Endothelial cell of umbilical vein (primary cell): ENCODE measurements around the gene KRT77. TPM values are rescaled to one million over a fixed set of nuclear protein-coding genes. Genes with fewer than 3 reads are reported as not detected.

Experiments used
- BruUV-seq: library from RNA; stranded (reverse); fragments of 400-500 nt; replicated peaks from 2 replicates; lab custom pipeline; 2021; lab: Mats Ljungman, UMichigan
- CTCF ChIA-PET: fragments of 300-600, 350-600 bp; sonication (Branson Sonifier 250); formaldehyde crosslinking; loops from one replicate; lab custom pipeline; 2021; ENCODE audit warnings: antibody characterized with exemption, inconsistent platforms; lab: Charles Lee
- POLR2A ChIA-PET: fragments of 300-600, 350-600 bp; sonication (Branson Sonifier 250); formaldehyde crosslinking; loops from one replicate; lab custom pipeline; 2021; ENCODE audit warnings: antibody characterized with exemption, inconsistent platforms; lab: Charles Lee
- DNase-seq: peaks from one replicate; pipeline ENCODE4 v3.0.0-alpha.2; 2011; ENCODE audit warnings: low read depth, low spot score
- FAIRE-seq: peaks from 2 replicates; lab custom pipeline; 2011; peaks lifted over from hg19 to GRCh38; lab: Jason Lieb, UNC
- H2AFZ ChIP-seq: 2 replicates; pipeline ENCODE4 v1.6.0; 2012; ENCODE audit warnings: low read depth, low read length, control low read depth, inconsistent platforms
- H3K27ac ChIP-seq: 2 replicates; pipeline ENCODE4 v1.5.1; 2011; ENCODE audit warnings: low read depth, mild to moderate bottlenecking, control low read depth, low read length, moderate library complexity; ENCODE audit not compliant: insufficient read depth
- H3K27me3 ChIP-seq, 2 experiments: 2 replicates each; pipeline versions ENCODE4 v1.6.0 to v1.6.1; 2011; ENCODE audit warnings: low read length in 2 of 2, mixed read lengths in 1 of 2; ENCODE audit not compliant: control insufficient read depth in 2 of 2, insufficient read depth in 2 of 2
- H3K36me3 ChIP-seq, 2 experiments: 2 replicates in 1 of 2; 3 replicates in 1 of 2; pipeline ENCODE4 v1.5.1; 2011; ENCODE audit warnings: low read length in 2 of 2, mild to moderate bottlenecking in 1 of 2, moderate library complexity in 1 of 2; ENCODE audit not compliant: control insufficient read depth in 2 of 2, insufficient read depth in 2 of 2; ENCODE audit errors: extremely low read depth in 1 of 2
- H3K4me1 ChIP-seq: 3 replicates; pipeline ENCODE4 v1.5.1; 2011; ENCODE audit warnings: mild to moderate bottlenecking, low read length; ENCODE audit not compliant: control insufficient read depth, insufficient read depth; ENCODE audit errors: extremely low read depth
- H3K4me2 ChIP-seq: 2 replicates; pipeline ENCODE4 v1.6.1; 2011; ENCODE audit warnings: low read length, control low read depth, mixed read lengths; ENCODE audit not compliant: insufficient read depth
- H3K4me3 ChIP-seq, 3 experiments: fragments of 200-600 bp in 1 of 3; sonication (generic), shearing (Covaris generic) in 1 of 3; replicated peaks in 1 of 3; 2 replicates each; pipeline ENCODE4 v1.5.1; 2011 to 2016; ENCODE audit warnings: control low read depth in 3 of 3, low read length in 3 of 3, mild to moderate bottlenecking in 2 of 3, inconsistent platforms in 1 of 3, low read depth in 1 of 3, moderate library complexity in 1 of 3; ENCODE audit not compliant: insufficient read depth in 1 of 3
- H3K79me2 ChIP-seq: 2 replicates; pipeline ENCODE4 v1.6.0; 2012; ENCODE audit warnings: low read length, inconsistent platforms; ENCODE audit not compliant: control insufficient read depth, insufficient read depth
- H3K9ac ChIP-seq: replicated peaks from 2 replicates; pipeline ENCODE3; 2011; ENCODE audit warnings: low read length, control low read depth; ENCODE audit not compliant: insufficient read depth; ENCODE audit errors: extremely low read depth
- H3K9me1 ChIP-seq: replicated peaks from 3 replicates; pipeline ENCODE4 v1.6.0; 2011; ENCODE audit warnings: mild to moderate bottlenecking, low read length; ENCODE audit not compliant: control insufficient read depth, insufficient read depth; ENCODE audit errors: extremely low read depth
- H3K9me3 ChIP-seq: replicated peaks from 2 replicates; pipeline ENCODE4 v1.5.1; 2012; ENCODE audit warnings: low read length, inconsistent platforms; ENCODE audit not compliant: control insufficient read depth, insufficient read depth
- H4K20me1 ChIP-seq: replicated peaks from 2 replicates; pipeline ENCODE3; 2011; ENCODE audit warnings: mild to moderate bottlenecking, low read length; ENCODE audit not compliant: control insufficient read depth, insufficient read depth; ENCODE audit errors: extremely low read depth
- CTCF ChIP-seq, 2 donors: IDR thresholded peaks; 1 replicate in 1 of 2; 2 replicates in 1 of 2; pipeline ENCODE4 v1.5.1; 2011; ENCODE audit warnings: low read length in 2 of 2, mild to moderate bottlenecking in 2 of 2, moderate library complexity in 2 of 2, control low read depth in 1 of 2, inconsistent platforms in 1 of 2, low read depth in 1 of 2; ENCODE audit not compliant: insufficient read depth in 1 of 2; ENCODE audit errors: extremely low read depth in 1 of 2
- EZH2 ChIP-seq: IDR thresholded peaks from 2 replicates; pipeline ENCODE4 v1.6.1; 2012; ENCODE audit warnings: borderline replicate concordance, low read depth, mild to moderate bottlenecking, moderate library complexity, low read length, inconsistent platforms; ENCODE audit not compliant: severe bottlenecking
- FOS ChIP-seq: IDR thresholded peaks from 2 replicates; pipeline ENCODE4 v1.6.1; 2011; ENCODE audit warnings: mild to moderate bottlenecking, low read length, moderate library complexity, borderline replicate concordance; ENCODE audit not compliant: insufficient read depth
- GATA2 ChIP-seq: IDR thresholded peaks from 2 replicates; pipeline ENCODE4 v1.7.0; 2011; ENCODE audit warnings: low read depth, mild to moderate bottlenecking, moderate library complexity, mixed read lengths, low read length; ENCODE audit not compliant: insufficient read length, insufficient read depth
- JUN ChIP-seq: IDR thresholded peaks from 2 replicates; pipeline ENCODE4 v1.6.1; 2011; ENCODE audit warnings: borderline replicate concordance, low read depth; ENCODE audit not compliant: insufficient read length, insufficient read depth
- MAX ChIP-seq: IDR thresholded peaks from 2 replicates; pipeline ENCODE4 v1.6.1; 2011; ENCODE audit not compliant: insufficient read depth, insufficient read length
- MYC ChIP-seq: IDR thresholded peaks from one replicate; pipeline ENCODE4 v1.6.1; 2011; ENCODE audit warnings: mild to moderate bottlenecking, low read depth, low read length
- POLR2A ChIP-seq: IDR thresholded peaks from 2 replicates; pipeline ENCODE4 v1.6.1; 2012; ENCODE audit warnings: low read depth, mild to moderate bottlenecking, control low read depth, low read length
- POLR2AphosphoS5 ChIP-seq: IDR thresholded peaks from 2 replicates; pipeline ENCODE4 v1.6.1; 2012; ENCODE audit warnings: low read depth, mild to moderate bottlenecking, control low read depth, low read length, moderate library complexity; ENCODE audit not compliant: insufficient read depth
- dilution Hi-C: fragments of 300-500 bp; cut with MboI; formaldehyde crosslinking; loops from one replicate; pipeline ENCODE4 v1.15.0; 2019; ENCODE audit warnings: low sequenced_read_pairs; ENCODE audit not compliant: extremely low pct_ligation_motif_present
- intact Hi-C: fragments of 100-400 bp; cut with micrococcal nuclease; formaldehyde crosslinking; loops from one replicate; pipeline ENCODE4 v1.10.0; 2022
- polyA plus RNA-seq, 4 experiments: library from polyadenylated mRNA; depleted of rRNA in 3 of 4; stranded (reverse) in 3 of 4; unstranded in 1 of 4; fragments of >200 nt; gene quantifications; 2 replicates each; pipeline versions ENCODE4 v1.2.1 to v1.2.3, GENCODE V29; 2011 to 2012; ENCODE audit warnings: missing spikeins in 1 of 4
- total RNA-seq: library from RNA; stranded (reverse); gene quantifications from 2 replicates; pipeline ENCODE4 v1.2.3, GENCODE V29; 2021

KRT77 gene
- total and polyA plus RNA-seq, 2 donors (not counting 3 experiments of a cell fraction or from before 2014, with no cell fraction given) = not detected

DNA sequence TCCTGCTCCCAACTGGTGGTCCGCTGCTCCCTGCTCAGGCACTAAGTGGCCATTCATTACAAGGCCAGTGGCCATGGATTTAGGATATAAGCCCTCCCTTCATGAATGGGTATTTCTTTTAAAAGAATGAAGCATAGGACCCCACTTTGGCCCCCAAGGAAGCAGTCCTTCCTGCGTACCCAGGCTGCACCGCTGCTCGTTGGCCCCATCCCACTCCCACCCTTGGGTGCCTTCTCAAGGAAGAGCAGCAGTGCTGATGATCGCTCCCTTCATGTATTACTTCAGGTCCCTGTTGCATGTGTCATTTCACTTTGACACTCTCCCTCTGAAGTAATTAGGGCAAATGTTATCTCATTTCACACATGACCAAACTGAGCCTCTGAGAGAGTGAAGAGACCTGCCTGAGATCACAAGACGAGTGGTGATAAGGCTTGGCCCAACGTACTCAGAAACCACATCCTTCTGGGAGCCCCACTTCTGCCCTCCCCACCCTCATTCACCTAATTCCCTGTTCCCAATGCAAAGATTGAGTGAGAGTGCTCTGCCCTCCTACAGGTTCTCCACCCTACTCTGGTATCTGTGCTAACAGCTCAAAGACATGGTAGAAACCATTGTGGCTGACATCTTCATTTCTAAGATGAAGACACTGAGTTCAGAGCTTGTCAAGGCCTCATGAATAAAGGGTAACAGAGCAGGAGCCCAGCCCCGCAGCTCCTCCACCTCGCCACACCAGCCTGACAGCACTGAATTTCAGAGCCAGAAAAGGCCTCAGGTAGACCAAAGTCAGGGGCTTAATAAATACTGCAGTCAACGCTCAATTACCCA lies 41.0 kb downstream of the KRT77 start:
- no peaks in the 10 kb centered on the region for H3K4me1 ChIP-seq
- BruUV-seq = no TSS peak
- H3K9me1 ChIP-seq = no peaks in the 10 kb centered on the region
- intact Hi-C loops = no loop called here
- ChIA-PET CTCF (interaction anchor here (1.1 kb wide), 1 partner anchor 13 kb away, joined by 3 read pairs; no protein-coding TSS in a partner anchor), POLR2A (no interaction called here)
- no peaks in the 10 kb centered on the region for H3K36me3 ChIP-seq
- dilution Hi-C loops = no loop called here
- H3K9me3 ChIP-seq = no peaks in the 10 kb centered on the region
- no peaks in the 10 kb centered on the region for H3K27me3 ChIP-seq
- no peak overlapping the region for H3K4me2 ChIP-seq
- H3K79me2 ChIP-seq = no peaks in the 10 kb centered on the region
- H4K20me1 ChIP-seq = no peaks in the 10 kb centered on the region
- DNase-seq (no peak), FAIRE-seq (no peak)
- H3K27ac ChIP-seq = no peak overlapping the region
- no peak overlapping the region for H3K4me3 ChIP-seq
- H2AFZ ChIP-seq = no peak overlapping the region
- H3K9ac ChIP-seq = no peak overlapping the region
- TF ChIP-seq GATA2 = no peak
- TF ChIP-seq JUN = no peak
- no peak for TF ChIP-seq MAX
- no peak for TF ChIP-seq FOS
- no peak for TF ChIP-seq POLR2AphosphoS5
- TF ChIP-seq EZH2 = no peak
- TF ChIP-seq MYC = no peak
- no peak for TF ChIP-seq CTCF (IDR thresholded peaks at IDR 0.05; ENCODE audit: extremely low read depth in 1 of 2, insufficient read depth in 1 of 2, low read depth in 1 of 2, low read length in 2 of 2)
- no peak for TF ChIP-seq POLR2A
